Cardiac muscle cell (in vitro differentiated cells and primary cell): ENCODE results near the gene FHL1. TPM values are rescaled to one million over a fixed set of nuclear protein-coding genes. Genes with fewer than 3 reads are reported as not detected.

Experiments used
- DNase-seq, 2 donors: peaks; one replicate each; pipeline versions ENCODE4 v3.0.0 to v3.0.0-alpha.2; 2010 to 2017; ENCODE audit warnings: low read depth in 1 of 2, low spot score in 1 of 2
- H3K27ac ChIP-seq: fragments of 200-600 bp; sonication (generic); 2 replicates; pipeline ENCODE4 v1.5.1; 2016
- H3K27me3 ChIP-seq: fragments of 200-600 bp; sonication (generic); 2 replicates; pipeline ENCODE4 v1.6.0; 2016; ENCODE audit warnings: control low read depth
- H3K36me3 ChIP-seq: fragments of 200-600 bp; sonication (generic); 2 replicates; pipeline ENCODE4 v1.5.1; 2016; ENCODE audit warnings: control low read depth
- H3K4me1 ChIP-seq: fragments of 200-600 bp; sonication (generic); 2 replicates; pipeline ENCODE4 v1.8.1; 2017; ENCODE audit warnings: low read depth, mild to moderate bottlenecking, mixed run types
- H3K4me3 ChIP-seq: fragments of 200-600 bp; sonication (generic); 2 replicates; pipeline ENCODE4 v1.5.1; 2016; ENCODE audit warnings: mild to moderate bottlenecking
- H3K9me3 ChIP-seq: fragments of 200-600 bp; sonication (generic); 2 replicates; pipeline ENCODE4 v1.5.1; 2017; ENCODE audit warnings: low read depth, mild to moderate bottlenecking, control low read depth
- CTCF ChIP-seq: IDR thresholded peaks from 2 replicates; pipeline ENCODE4 v1.5.1; 2012; ENCODE audit warnings: low read depth, mild to moderate bottlenecking, low read length
- polyA plus RNA-seq: library from polyadenylated mRNA; unstranded; fragments of >200 nt; fragmentation: Nextera tagmentation; extraction: Ambion mirVana; gene quantifications from 2 replicates; pipeline ENCODE4 v1.2.1, GENCODE V29; 2016
- total RNA-seq: library from RNA; depleted of rRNA; stranded (reverse); fragments of >200 nt; gene quantifications from 2 replicates; pipeline ENCODE4 v1.2.3, GENCODE V29; 2016

The FHL1 gene
- total and polyA plus RNA-seq, 2 experiments from 2014 or later: 23.5 to 38.9 TPM

- Histone ChIP-seq H3K27me3 (no peaks in the 10 kb centered on the region), H3K4me3 (no peak overlapping the region), H3K36me3 (no peaks in the 10 kb centered on the region), H3K27ac (no peak overlapping the region), H3K9me3 (no peaks in the 10 kb centered on the region), H3K4me1 (no peaks in the 10 kb centered on the region)
- no peak for TF ChIP-seq CTCF
- no peak for DNase-seq
These were observed 73.2 kb downstream of the FHL1 start for GRCh38 chrX:136220540-136220939.

DNA sequence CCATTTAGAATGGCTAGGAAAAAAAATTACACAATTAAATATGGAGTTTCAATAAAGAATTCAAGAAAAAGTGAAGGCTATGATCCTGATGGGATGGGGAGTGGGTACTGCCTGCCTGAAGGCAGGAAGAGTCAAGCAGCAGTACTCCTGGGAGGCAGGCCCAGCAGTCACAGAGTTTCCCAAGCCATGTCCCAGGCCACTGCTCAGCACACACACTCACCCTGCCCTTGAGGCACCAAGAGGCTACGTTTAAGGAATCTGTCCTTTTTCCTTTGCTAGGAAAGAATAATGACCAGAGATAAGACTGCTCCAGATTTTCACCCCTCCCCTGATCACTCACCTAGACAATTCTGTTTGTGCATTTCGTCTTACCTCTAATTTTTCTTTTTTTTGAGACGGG lies 73.6 kb downstream of the FHL1 start:
- Histone ChIP-seq H3K4me3 (no peak overlapping the region), H3K36me3 (no peaks in the 10 kb centered on the region), H3K9me3 (no peaks in the 10 kb centered on the region), H3K27ac (no peak overlapping the region), H3K4me1 (no peaks in the 10 kb centered on the region), H3K27me3 (no peaks in the 10 kb centered on the region)
- no peak for DNase-seq
- TF ChIP-seq CTCF: no peak

GRCh38 chrX:136221851-136222513 lies 74.6 kb downstream of the FHL1 start:
- TF ChIP-seq CTCF: no peak
- H3K9me3 ChIP-seq: no peaks in the 10 kb centered on the region
- no peak for DNase-seq
- H3K4me1 ChIP-seq: no peaks in the 10 kb centered on the region
- no peaks in the 10 kb centered on the region for H3K36me3 ChIP-seq
- H3K4me3 ChIP-seq: no peak overlapping the region
- no peak overlapping the region for H3K27ac ChIP-seq
- no peaks in the 10 kb centered on the region for H3K27me3 ChIP-seq

- Histone ChIP-seq H3K27me3 (no peaks in the 10 kb centered on the region), H3K36me3 (no peaks in the 10 kb centered on the region), H3K27ac (no peak overlapping the region), H3K4me3 (no peak overlapping the region), H3K4me1 (no peaks in the 10 kb centered on the region), H3K9me3 (no peaks in the 10 kb centered on the region)
- DNase-seq: no peak
- no peak for TF ChIP-seq CTCF
These were observed 79.7 kb downstream of the FHL1 start for GRCh38 chrX:136227074-136227473.

GRCh38 chrX:136227948-136228838 lies 80.9 kb downstream of the FHL1 start:
- no peak overlapping the region for H3K4me3 ChIP-seq
- DNase-seq: peak in 1 of 2 donors; percentile 6
- H3K4me1 ChIP-seq: no peaks in the 10 kb centered on the region
- H3K27ac ChIP-seq: no peak overlapping the region
- no peaks in the 10 kb centered on the region for H3K9me3 ChIP-seq
- no peaks in the 10 kb centered on the region for H3K36me3 ChIP-seq
- no peaks in the 10 kb centered on the region for H3K27me3 ChIP-seq
- TF ChIP-seq CTCF: no peak
